ENCODE data around the gene POLR3E. TPM values are rescaled to one million over a fixed set of nuclear protein-coding genes. Genes with fewer than 3 reads are reported as not detected.
A peak's percentile ranks its signal among the peaks of the same experiment; 100 is the strongest.

The POLR3E gene
- 10 to 100 TPM; 59.0 to 72.4 (median 64.0) TPM for total RNA-seq

GRCh38 chr16:22297114-22297870, at the start of gene POLR3E:
TSS of gene POLR3E (plus strand) at chr16:22297409. CDS start at chr16:22302969, 5,560 bp downstream.
- Histone ChIP-seq H3K36me3 (no peaks in the 10 kb centered on the region), H3K27me3 (no peaks in the 10 kb centered on the region), H3K27ac (peak within 1 kb of the TSS; percentile 95 to 97), H3K9me3 (no peaks in the 10 kb centered on the region), H3K4me1 (peaks cover 3 to 9% of the 10 kb centered on the region in 2 donors), H3K4me3 (peak within 1 kb of the TSS; percentile 82 to 98 (median 92))
- no peak for TF ChIP-seq POLR2A (IDR thresholded peaks at IDR 0.05)
- peak; percentile 96 to 99 (median 98) for TF ChIP-seq CTCF (IDR thresholded peaks at IDR 0.05)
- peak; percentile 88 to 95 (median 92) for TF ChIP-seq POLR2AphosphoS5 (IDR thresholded peaks at IDR 0.05)
- intact Hi-C loops (cut with DNase I; ENCODE audit: low total_unique reads) = loop anchor here (5.0 to 10.0 kb wide), 2 partner anchors 292 to 345 kb away; partner anchors contain the start of genes MOSMO, PDZD9 and UQCRC2
- peak; percentile 99 for DNase-seq (ENCODE audit: low spot score in 2 of 2)

GRCh38 chr16:22250522-22250921, 46.7 kb upstream of the POLR3E start:
- no peaks in the 10 kb centered on the region for H3K4me1 ChIP-seq
- H3K36me3 ChIP-seq = peaks cover 8% of the 10 kb centered on the region
- H3K27ac ChIP-seq = no peak overlapping the region
- H3K9me3 ChIP-seq = no peaks in the 10 kb centered on the region
- DNase-seq (ENCODE audit: low spot score in 2 of 2) = no peak
- TF ChIP-seq POLR2A (IDR thresholded peaks at IDR 0.05) (no peak), POLR2AphosphoS5 (IDR thresholded peaks at IDR 0.05) (no peak), CTCF (IDR thresholded peaks at IDR 0.05) (no peak)
- no peak overlapping the region for H3K4me3 ChIP-seq
- intact Hi-C loops (cut with DNase I; ENCODE audit: low total_unique reads) = no loop called here
- H3K27me3 ChIP-seq = no peaks in the 10 kb centered on the region

GRCh38 chr16:22252317-22252716, 44.9 kb upstream of the POLR3E start:
- Histone ChIP-seq H3K4me3 (no peak overlapping the region), H3K9me3 (no peaks in the 10 kb centered on the region), H3K36me3 (peaks cover 12% of the 10 kb centered on the region), H3K27me3 (no peaks in the 10 kb centered on the region), H3K27ac (no peak overlapping the region), H3K4me1 (no peaks in the 10 kb centered on the region)
- DNase-seq (ENCODE audit: low spot score in 2 of 2) = no peak
- no peak for TF ChIP-seq CTCF (IDR thresholded peaks at IDR 0.05)
- TF ChIP-seq POLR2A (IDR thresholded peaks at IDR 0.05) = no peak
- TF ChIP-seq POLR2AphosphoS5 (IDR thresholded peaks at IDR 0.05) = no peak
- intact Hi-C loops (cut with DNase I; ENCODE audit: low total_unique reads) = no loop called here

GRCh38 chr16:22253272-22253671, 43.9 kb upstream of the POLR3E start:
- DNase-seq (ENCODE audit: low spot score in 2 of 2) = no peak
- intact Hi-C loops (cut with DNase I; ENCODE audit: low total_unique reads) = no loop called here
- H3K4me1 ChIP-seq = no peaks in the 10 kb centered on the region
- H3K27ac ChIP-seq = no peak overlapping the region
- H3K9me3 ChIP-seq = no peaks in the 10 kb centered on the region
- H3K4me3 ChIP-seq = no peak overlapping the region
- TF ChIP-seq POLR2A (IDR thresholded peaks at IDR 0.05) (no peak), CTCF (IDR thresholded peaks at IDR 0.05) (no peak), POLR2AphosphoS5 (IDR thresholded peaks at IDR 0.05) (no peak)
- no peaks in the 10 kb centered on the region for H3K27me3 ChIP-seq
- peaks cover 22% of the 10 kb centered on the region for H3K36me3 ChIP-seq

GRCh38 chr16:22255335-22255734, 41.9 kb upstream of the POLR3E start:
- no peak for TF ChIP-seq POLR2AphosphoS5 (IDR thresholded peaks at IDR 0.05)
- no peak for TF ChIP-seq POLR2A (IDR thresholded peaks at IDR 0.05)
- no peak for TF ChIP-seq CTCF (IDR thresholded peaks at IDR 0.05)
- H3K4me3 ChIP-seq = no peak overlapping the region

More at GRCh38 chr16:22255335-22255734, 41.9 kb upstream of the POLR3E start:
- intact Hi-C loops (cut with DNase I; ENCODE audit: low total_unique reads) = no loop called here
- Histone ChIP-seq H3K36me3 (peaks cover 23% of the 10 kb centered on the region), H3K27me3 (no peaks in the 10 kb centered on the region), H3K9me3 (no peaks in the 10 kb centered on the region), H3K4me1 (no peaks in the 10 kb centered on the region), H3K27ac (no peak overlapping the region)
- DNase-seq (ENCODE audit: low spot score in 2 of 2) = no peak

All from breast epithelium (tissue), 4 donors.